HEK293 (cell line): ENCODE measurements around the gene CFAP157.

ENCODE experiments used
- ATF2 ChIP-seq: fragments of 450-650 bp; formaldehyde crosslinking; IDR thresholded peaks from 2 replicates; pipeline ENCODE4 v1.5.1; 2016; ENCODE audit warnings: missing biosample characterization, missing genetic modification characterization, low read depth
- CTCF ChIP-seq: fragments of 450-650 bp; formaldehyde crosslinking; IDR thresholded peaks from 2 replicates; pipeline ENCODE4 v1.5.1; 2016; ENCODE audit warnings: missing biosample characterization, missing genetic modification characterization
- IKZF3 ChIP-seq: fragments of 450-650 bp; IDR thresholded peaks from 2 replicates; pipeline ENCODE4 v1.5.0; 2018; ENCODE audit warnings: missing biosample characterization, mild to moderate bottlenecking, missing genetic modification characterization, moderate library complexity
- TCF7L2 ChIP-seq: IDR thresholded peaks from 2 replicates; pipeline ENCODE4 v1.6.1; 2011; ENCODE audit warnings: low read depth, mild to moderate bottlenecking, inconsistent platforms, low read length, moderate library complexity, borderline replicate concordance
- YY1 ChIP-seq: fragments of 450-650 bp; formaldehyde crosslinking; IDR thresholded peaks from 2 replicates; pipeline ENCODE4 v1.5.1; 2018; ENCODE audit warnings: missing biosample characterization, missing genetic modification characterization
- ZBTB26 ChIP-seq: fragments of 450-650 bp; formaldehyde crosslinking; optimal IDR thresholded peaks from 2 replicates; pipeline ENCODE3; 2016; ENCODE audit warnings: missing biosample characterization, mild to moderate bottlenecking, missing genetic modification characterization
- ZFP69B ChIP-seq: fragments of 450-650 bp; formaldehyde crosslinking; IDR thresholded peaks from 2 replicates; pipeline ENCODE4 v1.5.1; 2016; ENCODE audit warnings: missing biosample characterization, missing genetic modification characterization
- ZNF114 ChIP-seq: fragments of 450-650 bp; formaldehyde crosslinking; IDR thresholded peaks from 2 replicates; pipeline ENCODE4 v1.5.0; 2017; ENCODE audit warnings: missing biosample characterization, missing genetic modification characterization
- ZNF280C ChIP-seq: fragments of 450-650 bp; formaldehyde crosslinking; IDR thresholded peaks from 2 replicates; pipeline ENCODE4 v1.5.1; 2016; ENCODE audit warnings: missing biosample characterization, missing genetic modification characterization
- ZNF280D ChIP-seq: fragments of 450-650 bp; formaldehyde crosslinking; IDR thresholded peaks from 2 replicates; pipeline ENCODE4 v1.5.1; 2016; ENCODE audit warnings: missing biosample characterization, missing genetic modification characterization
- ZNF555 ChIP-seq: fragments of 450-650 bp; formaldehyde crosslinking; conservative IDR thresholded peaks from 2 replicates; pipeline ENCODE4 v1.5.1; 2017; ENCODE audit warnings: missing biosample characterization, mild to moderate bottlenecking, missing genetic modification characterization, inconsistent platforms
- ZNF776 ChIP-seq: fragments of 450-650 bp; formaldehyde crosslinking; IDR thresholded peaks from 2 replicates; pipeline ENCODE4 v1.5.0; 2017; ENCODE audit warnings: missing biosample characterization, missing genetic modification characterization, borderline replicate concordance

GRCh38 chr9:127700594-127701255, 6.1 kb upstream of the CFAP157 start:
- TF ChIP-seq TCF7L2 = no peak
- TF ChIP-seq YY1 (tag by site-specific recombination) = no peak
- no peak for TF ChIP-seq IKZF3 (tag by site-specific recombination)
- no peak for TF ChIP-seq ZNF776 (tag by site-specific recombination)
- no peak for TF ChIP-seq ZNF280C (tag by site-specific recombination)
- no peak for TF ChIP-seq ZNF114 (tag by site-specific recombination)
- TF ChIP-seq CTCF (tag by site-specific recombination) = no peak
- TF ChIP-seq ZNF280D (tag by site-specific recombination) = no peak
- TF ChIP-seq ZBTB26 (tag by site-specific recombination) = no peak
- TF ChIP-seq ZNF555 (tag by site-specific recombination) = no peak
- TF ChIP-seq ZFP69B = no peak
- TF ChIP-seq ATF2 (tag by site-specific recombination) = no peak
